ENCODE data around the gene GGN. TPM values are rescaled to one million over a fixed set of nuclear protein-coding genes. Genes with fewer than 3 reads are reported as not detected.

The GGN gene
- total and polyA plus RNA-seq, 2 of the 13 experiments (the other 11 are each of a cell fraction or from before 2014, with no cell fraction given) = not detected

DNA sequence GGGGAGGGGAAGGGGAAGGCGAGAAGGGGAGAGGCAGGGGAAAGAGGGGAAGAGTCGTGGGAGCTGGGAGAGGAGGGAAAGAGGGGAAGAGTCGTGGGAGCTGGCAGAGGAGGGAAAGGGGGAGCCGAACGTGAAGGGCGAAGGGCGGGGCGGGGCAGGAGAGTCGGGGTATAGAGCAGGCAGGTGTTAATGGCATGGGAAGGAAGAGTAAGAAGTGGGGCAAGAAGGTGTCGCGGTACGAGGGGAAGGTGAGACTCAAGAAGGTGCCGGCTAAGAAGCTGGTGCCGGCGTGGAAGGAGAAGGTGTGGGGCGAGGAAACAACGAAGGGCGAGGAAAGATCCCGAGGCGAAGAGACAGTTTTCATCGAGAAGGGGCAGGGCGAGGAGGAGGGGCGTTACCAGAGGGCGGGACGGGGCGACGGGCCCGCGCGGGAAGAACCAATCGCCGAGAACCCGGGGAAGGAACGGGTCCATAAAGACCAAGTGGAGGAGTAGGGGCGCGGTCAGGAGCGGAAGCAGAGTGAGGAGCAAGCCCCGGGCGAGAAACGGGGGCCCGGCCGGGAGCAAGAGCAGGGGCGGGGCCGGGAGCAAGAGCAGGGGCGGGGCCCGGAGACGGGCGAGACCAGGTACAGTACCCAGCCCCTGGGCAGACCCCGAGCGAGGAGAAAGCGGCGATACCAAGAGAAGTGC, 51.7 kb downstream of the GGN start (continued):
- TF ChIP-seq HOXA3 (CRISPR knock-in tag; IDR thresholded peaks at IDR 0.05) (peak; percentile 49; the same call in 1 of the 2 replicates), SP4 (CRISPR knock-in tag; IDR thresholded peaks at IDR 0.05) (peak; percentile 57), MEIS1 (CRISPR knock-in tag; IDR thresholded peaks at IDR 0.05; ENCODE audit: borderline replicate concordance) (0 out of 2 replicates have a peak, but pooled peaks have one; percentile 18), PRDM10 (CRISPR knock-in tag; IDR thresholded peaks at IDR 0.05; ENCODE audit: low read depth) (peak; percentile 77), ETV5 (CRISPR knock-in tag; IDR thresholded peaks at IDR 0.05; ENCODE audit: borderline replicate concordance) (peak; percentile 43; the same call in 1 of the 2 replicates), KLF12 (CRISPR knock-in tag; IDR thresholded peaks at IDR 0.05; ENCODE audit: borderline replicate concordance) (0 out of 2 replicates have a peak, but pooled peaks have one; percentile 13), PHF20 (CRISPR knock-in tag; IDR thresholded peaks at IDR 0.05) (peak; percentile 22), ZFYVE20 (CRISPR knock-in tag; IDR thresholded peaks at IDR 0.05; ENCODE audit: borderline replicate concordance, low read depth) (no peak), ELF1 (CRISPR knock-in tag; IDR thresholded peaks at IDR 0.05) (peak; percentile 56; the same call in 1 of the 2 replicates), ZNF468 (CRISPR knock-in tag; IDR thresholded peaks at IDR 0.05) (no peak), MXI1 (IDR thresholded peaks at IDR 0.05; ENCODE audit: borderline replicate concordance, low read depth, low read length) (peak; percentile 13; the same call in 1 of the 3 replicates), YY1 (IDR thresholded peaks at IDR 0.05; ENCODE audit: insufficient read depth, insufficient replicate concordance, low read depth, low read length) (peak; percentile 60), THAP11 (CRISPR knock-in tag; IDR thresholded peaks at IDR 0.05) (0 out of 2 replicates have a peak, but pooled peaks have one; percentile 33), POLR2G (IDR thresholded peaks at IDR 0.05; ENCODE audit: low read depth, low read length) (no peak), CEBPB (IDR thresholded peaks at IDR 0.05; ENCODE audit: borderline replicate concordance, low read depth, low read length) (no peak)
- TF ChIP-seq, protein P1, sequence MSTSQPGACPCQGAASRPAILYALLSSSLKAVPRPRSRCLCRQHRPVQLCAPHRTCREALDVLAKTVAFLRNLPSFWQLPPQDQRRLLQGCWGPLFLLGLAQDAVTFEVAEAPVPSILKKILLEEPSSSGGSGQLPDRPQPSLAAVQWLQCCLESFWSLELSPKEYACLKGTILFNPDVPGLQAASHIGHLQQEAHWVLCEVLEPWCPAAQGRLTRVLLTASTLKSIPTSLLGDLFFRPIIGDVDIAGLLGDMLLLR (CRISPR knock-in tag; IDR thresholded peaks at IDR 0.05) = 0 out of 2 replicates have a peak, but pooled peaks have one; percentile 8
- TF ChIP-seq, protein P2, sequence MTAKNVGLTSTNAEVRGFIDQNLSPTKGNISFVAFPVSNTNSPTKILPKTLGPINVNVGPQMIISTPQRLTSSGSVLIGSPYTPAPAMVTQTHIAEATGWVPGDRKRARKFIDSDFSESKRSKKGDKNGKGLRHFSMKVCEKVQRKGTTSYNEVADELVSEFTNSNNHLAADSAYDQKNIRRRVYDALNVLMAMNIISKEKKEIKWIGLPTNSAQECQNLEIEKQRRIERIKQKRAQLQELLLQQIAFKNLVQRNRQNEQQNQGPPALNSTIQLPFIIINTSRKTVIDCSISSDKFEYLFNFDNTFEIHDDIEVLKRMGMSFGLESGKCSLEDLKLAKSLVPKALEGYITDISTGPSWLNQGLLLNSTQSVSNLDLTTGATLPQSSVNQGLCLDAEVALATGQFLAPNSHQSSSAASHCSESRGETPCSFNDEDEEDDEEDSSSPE (CRISPR knock-in tag; IDR thresholded peaks at IDR 0.05) = peak; percentile 34; the same call in 1 of the 2 replicates
- TF ChIP-seq, protein P3, sequence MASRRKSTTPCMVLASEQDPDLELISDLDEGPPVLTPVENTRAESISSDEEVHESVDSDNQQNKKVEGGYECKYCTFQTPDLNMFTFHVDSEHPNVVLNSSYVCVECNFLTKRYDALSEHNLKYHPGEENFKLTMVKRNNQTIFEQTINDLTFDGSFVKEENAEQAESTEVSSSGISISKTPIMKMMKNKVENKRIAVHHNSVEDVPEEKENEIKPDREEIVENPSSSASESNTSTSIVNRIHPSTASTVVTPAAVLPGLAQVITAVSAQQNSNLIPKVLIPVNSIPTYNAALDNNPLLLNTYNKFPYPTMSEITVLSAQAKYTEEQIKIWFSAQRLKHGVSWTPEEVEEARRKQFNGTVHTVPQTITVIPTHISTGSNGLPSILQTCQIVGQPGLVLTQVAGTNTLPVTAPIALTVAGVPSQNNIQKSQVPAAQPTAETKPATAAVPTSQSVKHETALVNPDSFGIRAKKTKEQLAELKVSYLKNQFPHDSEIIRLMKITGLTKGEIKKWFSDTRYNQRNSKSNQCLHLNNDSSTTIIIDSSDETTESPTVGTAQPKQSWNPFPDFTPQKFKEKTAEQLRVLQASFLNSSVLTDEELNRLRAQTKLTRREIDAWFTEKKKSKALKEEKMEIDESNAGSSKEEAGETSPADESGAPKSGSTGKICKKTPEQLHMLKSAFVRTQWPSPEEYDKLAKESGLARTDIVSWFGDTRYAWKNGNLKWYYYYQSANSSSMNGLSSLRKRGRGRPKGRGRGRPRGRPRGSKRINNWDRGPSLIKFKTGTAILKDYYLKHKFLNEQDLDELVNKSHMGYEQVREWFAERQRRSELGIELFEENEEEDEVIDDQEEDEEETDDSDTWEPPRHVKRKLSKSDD (CRISPR knock-in tag; IDR thresholded peaks at IDR 0.05; ENCODE audit: low read depth) = no peak
- TF ChIP-seq, protein P4, sequence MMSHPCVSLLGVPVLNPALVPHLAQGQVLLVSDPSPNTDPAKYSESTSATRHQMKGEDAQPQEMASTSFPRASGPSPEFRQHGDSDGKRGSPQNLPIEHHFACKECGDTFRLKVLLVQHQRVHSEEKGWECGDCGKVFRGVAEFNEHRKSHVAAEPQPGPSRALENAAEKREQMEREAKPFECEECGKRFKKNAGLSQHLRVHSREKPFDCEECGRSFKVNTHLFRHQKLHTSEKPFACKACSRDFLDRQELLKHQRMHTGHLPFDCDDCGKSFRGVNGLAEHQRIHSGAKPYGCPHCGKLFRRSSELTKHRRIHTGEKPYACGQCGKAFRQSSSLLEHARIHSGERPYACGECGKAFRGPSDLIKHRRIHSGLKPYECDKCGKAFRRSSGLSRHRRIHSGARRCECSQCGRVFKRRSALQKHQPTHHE (CRISPR knock-in tag; IDR thresholded peaks at IDR 0.05; ENCODE audit: borderline replicate concordance) = no peak
